ENCODE results near the gene MT1G.

DNA sequence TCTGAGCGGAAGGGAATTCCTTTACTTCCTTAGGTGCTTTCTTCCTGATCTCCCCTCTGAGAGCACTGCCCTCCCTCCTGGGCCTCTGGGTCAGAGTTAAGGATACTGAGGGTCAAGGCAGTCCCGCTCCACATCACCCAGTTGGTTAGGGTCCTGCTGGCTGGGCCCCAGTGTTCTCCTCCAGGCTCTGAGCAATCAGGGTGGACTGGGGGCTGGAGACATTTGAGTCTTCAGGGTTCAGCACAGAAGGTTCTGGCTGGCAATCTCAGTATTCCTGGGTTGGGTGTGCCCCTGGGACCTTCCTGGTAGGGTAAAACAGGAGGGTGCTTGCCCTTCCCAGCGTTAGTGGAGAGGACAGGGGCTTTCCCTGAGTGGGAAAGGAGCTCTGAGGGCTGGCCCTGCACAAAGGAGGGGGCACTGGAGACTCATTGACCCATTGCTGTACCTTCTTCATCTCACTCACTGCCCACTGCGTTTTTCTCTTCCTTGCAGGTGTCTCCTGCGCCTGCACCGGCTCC, 35.0 kb downstream of the MT1G start:
- TF ChIP-seq POLR2AphosphoS5 (IDR thresholded peaks at IDR 0.05; ENCODE audit: low read depth, low read length) (no peak), POLR2A (IDR thresholded peaks at IDR 0.05; ENCODE audit: low read depth, low read length) (no peak), SPI1 (IDR thresholded peaks at IDR 0.05; ENCODE audit: low read depth, low read length) (no peak)
